Endothelial cell of hepatic sinusoid (primary cell): ENCODE measurements around the gene FXYD7.
"Not testable (repeated sequence)": the region's sequence is repeated elsewhere in the genome, so short reads cannot be mapped to it uniquely, and the experiment has no call there.

ENCODE experiments used
- in situ Hi-C: cut with HindIII; loops from 2 replicates; pipeline ENCODE4 v1.10.0; 2017; ENCODE audit warnings: low sequenced_read_pairs

FXYD7 gene

GRCh38 chr19:35125270-35125717 is 17.8 kb upstream of the FXYD7 start:
- in situ Hi-C loops, result no loop called here

GRCh38 chr19:35125749-35126623 is 17.1 kb upstream of the FXYD7 start:
- in situ Hi-C loops, result no loop called here

- in situ Hi-C loops, result no loop called here
Observed at GRCh38 chr19:35126624-35126959, 16.5 kb upstream of the FXYD7 start.

GRCh38 chr19:35127871-35128270 is 15.2 kb upstream of the FXYD7 start:
- in situ Hi-C loops, result no loop called here

- in situ Hi-C loops, result no loop called here
Observed at GRCh38 chr19:35128398-35129057, 14.5 kb upstream of the FXYD7 start.

GRCh38 chr19:35129724-35130274 is 13.3 kb upstream of the FXYD7 start:
- in situ Hi-C loops, result not testable (repeated sequence)

- in situ Hi-C loops, result no loop called here
Observed at GRCh38 chr19:35130761-35131720, 12.0 kb upstream of the FXYD7 start.

- in situ Hi-C loops, result no loop called here
Observed at GRCh38 chr19:35132254-35132653, 10.8 kb upstream of the FXYD7 start.

GRCh38 chr19:35133826-35134225 is 9.2 kb upstream of the FXYD7 start:
- in situ Hi-C loops, result no loop called here

- in situ Hi-C loops, result no loop called here
Observed at GRCh38 chr19:35134601-35135242, 8.3 kb upstream of the FXYD7 start, which contains the start of gene LGI4. TSS of gene LGI4 (minus strand) at chr19:35135059. CDS start at chr19:35134680, 379 bp downstream.

- in situ Hi-C loops, result no loop called here
Observed at GRCh38 chr19:35135389-35135909, 7.6 kb upstream of the FXYD7 start.

- in situ Hi-C loops, result no loop called here
Observed at GRCh38 chr19:35136231-35136630, 6.8 kb upstream of the FXYD7 start.

- in situ Hi-C loops, result no loop called here
Observed at GRCh38 chr19:35136977-35137702, 5.9 kb upstream of the FXYD7 start.

GRCh38 chr19:35138305-35138892 is 4.7 kb upstream of the FXYD7 start, which contains the start of gene FXYD1:
TSS of gene FXYD1 (plus strand) at chr19:35138824. CDS start at chr19:35140080, 1,256 bp downstream.
- in situ Hi-C loops, result no loop called here

- in situ Hi-C loops, result no loop called here
Observed at GRCh38 chr19:35140207-35140961, 2.7 kb upstream of the FXYD7 start.

- in situ Hi-C loops, result no loop called here
Observed at GRCh38 chr19:35140962-35141836, 1.9 kb upstream of the FXYD7 start.
